OCI-LY7 (cell line): ENCODE data around the gene UCN3. TPM values are rescaled to one million over a fixed set of nuclear protein-coding genes. Genes with fewer than 3 reads are reported as not detected.

Experiments used
- BruUV-seq: library from RNA; stranded (reverse); fragments of 400-500 nt; replicated peaks from 2 replicates; lab custom pipeline; 2021; lab: Mats Ljungman, UMichigan
- CTCF ChIA-PET: fragments of 300-600 bp; sonication (Branson Sonifier 250); formaldehyde crosslinking; loops from one replicate; lab custom pipeline; 2022; ENCODE audit warnings: antibody characterized with exemption; ENCODE audit not compliant: unreplicated experiment; lab: Charles Lee
- POLR2A ChIA-PET: fragments of 300-600 bp; sonication (Branson Sonifier 250); formaldehyde crosslinking; loops from one replicate; lab custom pipeline; 2022; ENCODE audit warnings: antibody characterized with exemption; lab: Charles Lee
- DNase-seq: peaks from one replicate; pipeline ENCODE4 v3.0.0-alpha.2; 2015; ENCODE audit warnings: low spot score
- H2AFZ ChIP-seq: fragments of 200-600 bp; sonication (generic), shearing (Covaris generic); 2 replicates; pipeline ENCODE4 v1.6.1; 2014; ENCODE audit warnings: mild to moderate bottlenecking, antibody characterized with exemption, low read length, moderate library complexity
- H3K27ac ChIP-seq: fragments of 200-600 bp; sonication (generic); 2 replicates; pipeline ENCODE4 v1.5.1; 2014; ENCODE audit warnings: mixed run types, low read depth, mild to moderate bottlenecking, moderate library complexity, low read length, inconsistent platforms; ENCODE audit not compliant: poor library complexity, severe bottlenecking
- H3K36me3 ChIP-seq: fragments of 200-600 bp; sonication (generic); 2 replicates; pipeline ENCODE4 v1.6.1; 2014; ENCODE audit warnings: mild to moderate bottlenecking, antibody characterized with exemption, low read length, moderate library complexity, mixed read lengths; ENCODE audit not compliant: insufficient read depth
- H3K4me1 ChIP-seq: fragments of 200-600 bp; sonication (generic); 2 replicates; pipeline ENCODE4 v1.5.1; 2014; ENCODE audit warnings: mild to moderate bottlenecking, low read length; ENCODE audit not compliant: insufficient read depth, poor library complexity, severe bottlenecking
- H3K4me2 ChIP-seq: fragments of 200-600 bp; sonication (generic); 2 replicates; pipeline ENCODE4 v1.6.1; 2014; ENCODE audit warnings: mild to moderate bottlenecking, low read length
- H3K4me3 ChIP-seq: fragments of 200-600 bp; sonication (generic); 2 replicates; pipeline ENCODE4 v1.5.1; 2014; ENCODE audit warnings: mild to moderate bottlenecking, low read depth, low read length; ENCODE audit not compliant: poor library complexity, severe bottlenecking
- H3K79me2 ChIP-seq: fragments of 200-600 bp; sonication (generic); 2 replicates; pipeline ENCODE4 v1.6.1; 2016; ENCODE audit warnings: low read depth, mild to moderate bottlenecking, low read length, moderate library complexity, mixed read lengths; ENCODE audit not compliant: insufficient read depth
- H3K9me2 ChIP-seq: fragments of 200-600 bp; sonication (generic); 2 replicates; pipeline ENCODE4 v1.6.1; 2016; ENCODE audit warnings: mild to moderate bottlenecking, low read length, mixed read lengths; ENCODE audit not compliant: insufficient read depth
- H3K9me3 ChIP-seq: fragments of 200-600 bp; sonication (generic); 2 replicates; pipeline ENCODE4 v1.6.1; 2014; ENCODE audit warnings: mild to moderate bottlenecking, mixed run types, low read length, mixed read lengths
- H4K20me1 ChIP-seq: fragments of 200-600 bp; sonication (generic); 2 replicates; pipeline ENCODE4 v1.6.1; 2014; ENCODE audit warnings: mild to moderate bottlenecking, antibody characterized with exemption, low read length, moderate library complexity, mixed read lengths; ENCODE audit not compliant: insufficient read depth
- CTCF ChIP-seq: fragments of 200-600 bp; sonication (generic); conservative IDR thresholded peaks from 2 replicates; pipeline ENCODE4 v1.5.1; 2014; ENCODE audit warnings: mild to moderate bottlenecking, antibody characterized with exemption, low read length, moderate library complexity, mixed read lengths
- EZH2phosphoT487 ChIP-seq: fragments of 200-600 bp; sonication (generic); IDR thresholded peaks from 2 replicates; pipeline ENCODE4 v1.6.1; 2018; ENCODE audit warnings: low read depth, borderline replicate concordance, mild to moderate bottlenecking, mixed run types, antibody characterized with exemption, low read length, moderate library complexity, mixed read lengths
- intact Hi-C: fragments of 100-400 bp; cut with micrococcal nuclease; formaldehyde crosslinking; loops from one replicate; pipeline ENCODE4 v1.10.0; 2022; ENCODE audit not compliant: unreplicated experiment
- total RNA-seq, 2 experiments: library from RNA; depleted of rRNA in 1 of 2; stranded (reverse); fragments of >200 nt in 1 of 2; shearing (Covaris generic) in 1 of 2; gene quantifications; 2 replicates each; pipeline ENCODE4 v1.2.3, GENCODE V29; 2014 to 2022

UCN3 gene
- total RNA-seq, 2 experiments from 2014 or later: not detected

- no peak for DNase-seq
- Histone ChIP-seq H3K79me2 (no peaks in the 10 kb centered on the region), H2AFZ (no peak overlapping the region), H3K9me2 (no peaks in the 10 kb centered on the region), H3K9me3 (0 out of 2 replicates have a peak, but pooled peaks cover 4% of the 10 kb centered on the region), H3K36me3 (no peaks in the 10 kb centered on the region), H3K4me1 (no peaks in the 10 kb centered on the region), H4K20me1 (no peaks in the 10 kb centered on the region), H3K27ac (no peak overlapping the region), H3K4me2 (no peak overlapping the region), H3K4me3 (no peak overlapping the region)
- intact Hi-C loops: no loop called here
- ChIA-PET CTCF (no interaction called here), POLR2A (no interaction called here)
- TF ChIP-seq CTCF (no peak), EZH2phosphoT487 (no peak)
- no TSS peak for BruUV-seq
Measured at GRCh38 chr10:5369362-5370158, 4.8 kb downstream of the UCN3 start.

- Histone ChIP-seq H3K27ac (no peak overlapping the region), H3K9me2 (no peaks in the 10 kb centered on the region), H2AFZ (no peak overlapping the region), H3K36me3 (no peaks in the 10 kb centered on the region), H3K4me1 (no peaks in the 10 kb centered on the region), H3K79me2 (no peaks in the 10 kb centered on the region), H3K9me3 (0 out of 2 replicates have a peak, but pooled peaks cover 4% of the 10 kb centered on the region), H4K20me1 (no peaks in the 10 kb centered on the region), H3K4me3 (no peak overlapping the region), H3K4me2 (no peak overlapping the region)
- ChIA-PET POLR2A (no interaction called here), CTCF (no interaction called here)
- BruUV-seq: no TSS peak
- TF ChIP-seq CTCF (no peak), EZH2phosphoT487 (no peak)
- DNase-seq: no peak
- intact Hi-C loops: no loop called here
Measured at GRCh38 chr10:5370493-5371352, 6.0 kb downstream of the UCN3 start.

- Histone ChIP-seq H3K9me2 (no peaks in the 10 kb centered on the region), H2AFZ (no peak overlapping the region), H3K79me2 (no peaks in the 10 kb centered on the region), H3K4me2 (no peak overlapping the region), H3K4me3 (no peak overlapping the region), H3K9me3 (0 out of 2 replicates have a peak, but pooled peaks cover 4% of the 10 kb centered on the region), H3K36me3 (no peaks in the 10 kb centered on the region), H3K27ac (no peak overlapping the region), H4K20me1 (no peaks in the 10 kb centered on the region), H3K4me1 (no peaks in the 10 kb centered on the region)
- no peak for TF ChIP-seq CTCF
- TF ChIP-seq EZH2phosphoT487: no peak
- no TSS peak for BruUV-seq
- intact Hi-C loops: no loop called here
- DNase-seq: no peak
- ChIA-PET POLR2A (no interaction called here), CTCF (no interaction called here)
Measured at GRCh38 chr10:5373307-5373706, 8.5 kb downstream of the UCN3 start.
